Panc1 (cell line): ENCODE measurements around the gene TMEM132C. TPM values are rescaled to one million over a fixed set of nuclear protein-coding genes. Genes with fewer than 3 reads are reported as not detected.

Experiments used
- ATAC-seq: fragments of 200-7000 bp; cut with Tn5 transposase; 2 replicates; pipeline ENCODE4 v1.9.1; 2020; ENCODE audit warnings: mild to moderate bottlenecking, moderate library complexity
- BruUV-seq: library from RNA; stranded (reverse); fragments of 400-500 nt; replicated peaks from 2 replicates; lab custom pipeline; 2021; lab: Mats Ljungman, UMichigan
- CTCF ChIA-PET: fragments of 300-600 bp; sonication (Branson Sonifier 250); formaldehyde crosslinking; loops from one replicate; lab custom pipeline; 2022; ENCODE audit warnings: antibody characterized with exemption; lab: Charles Lee
- POLR2A ChIA-PET: fragments of 300-600 bp; sonication (Branson Sonifier 250); formaldehyde crosslinking; loops from one replicate; lab custom pipeline; 2022; ENCODE audit warnings: antibody characterized with exemption; lab: Charles Lee
- DNase-seq: peaks from one replicate; pipeline ENCODE4 v3.0.0-alpha.2; 2010; ENCODE audit warnings: low read depth, low spot score
- H3K27ac ChIP-seq: 2 replicates; pipeline ENCODE4 v1.5.1; 2011; ENCODE audit warnings: mild to moderate bottlenecking, low read length, inconsistent platforms
- H3K27me3 ChIP-seq: fragments of 200-500 bp; sonication (Bioruptor generic); 2 replicates; pipeline ENCODE4 v1.6.0; 2014; ENCODE audit warnings: low read length, inconsistent platforms; ENCODE audit not compliant: control insufficient read depth, insufficient read depth
- H3K36me3 ChIP-seq: fragments of 200-500 bp; sonication (Bioruptor generic); 2 replicates; pipeline ENCODE4 v1.5.1; 2014; ENCODE audit warnings: inconsistent platforms, mild to moderate bottlenecking, low read length, moderate library complexity; ENCODE audit not compliant: control insufficient read depth, insufficient read depth
- H3K4me1 ChIP-seq: 2 replicates; pipeline ENCODE4 v1.5.1; 2011; ENCODE audit warnings: inconsistent platforms, mild to moderate bottlenecking, low read length, moderate library complexity; ENCODE audit not compliant: control insufficient read depth, insufficient read depth
- H3K4me3 ChIP-seq, 2 experiments: 2 replicates each; pipeline ENCODE4 v1.5.1; 2011 to 2012; ENCODE audit warnings: low read depth in 2 of 2, low read length in 2 of 2, mild to moderate bottlenecking in 2 of 2, inconsistent platforms in 1 of 2, moderate library complexity in 1 of 2
- H3K9me3 ChIP-seq: fragments of 200-500 bp; sonication (Bioruptor generic); 2 replicates; pipeline ENCODE4 v1.5.1; 2014; ENCODE audit warnings: low read depth, mild to moderate bottlenecking, inconsistent platforms, low read length, moderate library complexity; ENCODE audit not compliant: control insufficient read depth, insufficient read depth
- CTCF ChIP-seq: fragments of 450-650 bp; IDR thresholded peaks from 2 replicates; pipeline ENCODE4 v1.5.1; 2017; ENCODE audit warnings: mild to moderate bottlenecking
- POLR2AphosphoS5 ChIP-seq: IDR thresholded peaks from 2 replicates; pipeline ENCODE4 v1.6.1; 2012; ENCODE audit warnings: mild to moderate bottlenecking, low read depth, low read length, moderate library complexity
- REST ChIP-seq, 2 experiments: IDR thresholded peaks; 2 replicates each; pipeline ENCODE4 v1.6.1; 2011 to 2012; ENCODE audit warnings: low read depth in 2 of 2, control low read depth in 1 of 2, low read length in 1 of 2, mild to moderate bottlenecking in 1 of 2, moderate library complexity in 1 of 2; ENCODE audit not compliant: insufficient read depth in 1 of 2
- SIN3A ChIP-seq: IDR thresholded peaks from 2 replicates; pipeline ENCODE4 v1.6.1; 2012; ENCODE audit warnings: low read depth, mild to moderate bottlenecking, low read length, moderate library complexity, borderline replicate concordance; ENCODE audit not compliant: insufficient read depth
- TCF7L2 ChIP-seq: IDR thresholded peaks from 2 replicates; pipeline ENCODE4 v1.6.1; 2011; ENCODE audit warnings: mild to moderate bottlenecking, low read depth, low read length, inconsistent platforms
- in situ Hi-C: cut with HindIII; loops from 2 replicates; pipeline ENCODE4 v1.10.0; 2016; ENCODE audit warnings: low sequenced_read_pairs, low pct_unique_long_range_greater_than_20kb
- intact Hi-C: fragments of 100-400 bp; cut with micrococcal nuclease; formaldehyde crosslinking; loops from one replicate; pipeline ENCODE4 v1.10.0; 2022; ENCODE audit not compliant: unreplicated experiment
- total RNA-seq: library from RNA; stranded (reverse); gene quantifications from one replicate; pipeline ENCODE4 v1.2.1, GENCODE V29; 2021; ENCODE audit not compliant: unreplicated experiment

TMEM132C gene
- total RNA-seq, 1 experiment from 2014 or later, result not detected

DNA sequence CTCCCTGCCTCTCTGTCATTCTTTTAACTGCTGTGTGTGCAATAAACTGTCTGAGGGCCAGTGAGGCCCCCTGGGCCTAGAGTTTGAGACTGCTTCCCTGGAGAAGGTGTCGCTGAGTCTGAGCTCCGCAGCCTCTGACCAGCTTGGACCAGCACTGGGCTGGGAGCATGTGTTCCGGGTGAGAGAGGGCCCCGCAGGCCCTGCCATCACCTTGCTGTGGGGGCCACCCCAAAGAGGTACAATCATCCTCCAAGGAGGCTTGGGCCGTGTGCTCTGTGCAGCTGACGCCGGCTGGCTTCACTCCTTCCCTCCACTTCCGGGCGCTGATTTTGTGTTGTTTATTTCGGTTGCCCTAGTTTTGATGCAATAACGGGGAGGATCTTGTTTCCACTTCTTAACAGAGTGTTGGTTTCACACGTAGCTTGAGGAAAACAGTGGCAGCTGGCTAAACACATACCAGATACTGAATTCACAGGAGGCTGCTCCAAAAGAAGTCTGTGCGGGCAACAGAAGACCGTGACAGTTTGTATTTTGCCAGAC is 121.6 kb downstream of the TMEM132C start:
- intact Hi-C loops (loop anchor here (2.0 kb wide), 1 partner anchor 130 kb away; no protein-coding TSS in a partner anchor), in situ Hi-C loops (no loop called here)
- no TSS peak for BruUV-seq
- ChIA-PET CTCF (interaction anchor here (1.7 kb wide), 1 partner anchor 130 kb away, joined by 16 read pairs; no protein-coding TSS in a partner anchor), POLR2A (no interaction called here)
- no peak overlapping the region for H3K27ac ChIP-seq
- H3K4me3 ChIP-seq, result no peak overlapping the region
- no peaks in the 10 kb centered on the region for H3K36me3 ChIP-seq
- DNase-seq (no peak), ATAC-seq (no peak)
- H3K9me3 ChIP-seq, result no peaks in the 10 kb centered on the region
- TF ChIP-seq SIN3A, result no peak
- no peak for TF ChIP-seq POLR2AphosphoS5
- TF ChIP-seq TCF7L2, result no peak
- TF ChIP-seq CTCF, result no peak
- no peak for TF ChIP-seq REST (IDR thresholded peaks at IDR 0.05; ENCODE audit: insufficient read depth in 1 of 2, low read depth in 2 of 2, low read length in 1 of 2)
- H3K4me1 ChIP-seq, result no peaks in the 10 kb centered on the region
- H3K27me3 ChIP-seq, result no peaks in the 10 kb centered on the region; the same call in 1 of the 2 replicates

DNA sequence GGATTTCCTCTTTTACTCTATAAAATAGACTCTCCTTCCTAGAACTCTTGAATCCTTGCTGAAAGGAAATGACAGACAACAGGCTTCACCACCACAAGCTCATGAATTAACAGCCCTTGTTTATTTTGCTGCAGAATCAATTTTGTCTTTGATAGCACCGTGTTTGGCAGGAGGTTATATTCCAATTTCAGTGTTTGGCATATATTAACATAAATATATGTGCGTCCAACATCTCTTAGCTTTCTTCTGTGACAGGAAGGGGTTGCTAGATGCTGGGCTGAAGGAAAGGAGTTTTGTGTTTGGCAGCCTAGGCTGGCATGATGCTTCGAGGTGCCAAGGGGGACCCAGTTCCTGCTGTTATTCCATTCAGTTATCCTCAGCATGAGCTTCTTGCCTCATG is 126.4 kb downstream of the TMEM132C start:
- no peak for TF ChIP-seq TCF7L2
- TF ChIP-seq POLR2AphosphoS5, result no peak
- no peak for TF ChIP-seq SIN3A
- no peak for TF ChIP-seq REST (IDR thresholded peaks at IDR 0.05; ENCODE audit: insufficient read depth in 1 of 2, low read depth in 2 of 2, low read length in 1 of 2)
- no TSS peak for BruUV-seq
- H3K27ac ChIP-seq, result no peak overlapping the region
- intact Hi-C loops, result no loop called here
- no peak for DNase-seq
- CTCF ChIA-PET, result no interaction called here
- H3K4me1 ChIP-seq, result no peaks in the 10 kb centered on the region
- POLR2A ChIA-PET, result no interaction called here
- no peak overlapping the region for H3K4me3 ChIP-seq
- in situ Hi-C loops, result no loop called here
- no peaks in the 10 kb centered on the region for H3K36me3 ChIP-seq
- H3K9me3 ChIP-seq, result no peaks in the 10 kb centered on the region
- ATAC-seq, result no peak
- no peaks in the 10 kb centered on the region; the same call in 1 of the 2 replicates for H3K27me3 ChIP-seq
